Subcutaneous adipose tissue (tissue), 4 donors: ENCODE measurements around the gene SENP3. TPM values are rescaled to one million over a fixed set of nuclear protein-coding genes. Genes with fewer than 3 reads are reported as not detected.

Experiments used
- total RNA-seq, 4 donors: library from RNA; depleted of rRNA; stranded (reverse); fragments of >200 nt; gene quantifications; one replicate each; pipeline ENCODE4 v1.1.0, GENCODE V29; 2016
- TF ChIP-seq, protein P1 (sequence below): fragments of 450-650 bp; IDR thresholded peaks from one replicate; pipeline ENCODE4 v1.5.1; 2016; ENCODE audit warnings: low read depth, mild to moderate bottlenecking, control low read depth, antibody characterized with exemption, moderate library complexity

The SENP3 gene
- total RNA-seq, 4 donors from 2014 or later = 41.6 to 64.7 (median 56.8) TPM

DNA sequence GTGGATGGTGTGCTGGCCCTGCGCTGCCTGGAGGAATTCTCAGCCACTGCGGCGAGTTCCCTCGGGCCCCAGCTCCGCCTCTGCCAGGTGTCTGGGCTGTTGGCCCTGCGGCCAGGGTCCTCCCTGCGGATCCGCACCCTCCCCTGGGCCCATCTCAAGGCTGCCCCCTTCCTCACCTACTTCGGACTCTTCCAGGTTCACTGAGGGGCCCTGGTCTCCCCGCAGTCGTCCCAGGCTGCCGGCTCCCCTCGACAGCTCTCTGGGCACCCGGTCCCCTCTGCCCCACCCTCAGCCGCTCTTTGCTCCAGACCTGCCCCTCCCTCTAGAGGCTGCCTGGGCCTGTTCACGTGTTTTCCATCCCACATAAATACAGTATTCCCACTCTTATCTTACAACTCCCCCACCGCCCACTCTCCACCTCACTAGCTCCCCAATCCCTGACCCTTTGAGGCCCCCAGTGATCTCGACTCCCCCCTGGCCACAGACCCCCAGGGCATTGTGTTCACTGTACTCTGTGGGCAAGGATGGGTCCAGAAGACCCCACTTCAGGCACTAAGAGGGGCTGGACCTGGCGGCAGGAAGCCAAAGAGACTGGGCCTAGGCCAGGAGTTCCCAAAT lies 4.5 kb upstream of the SENP3 start:
- TF ChIP-seq, protein P1, sequence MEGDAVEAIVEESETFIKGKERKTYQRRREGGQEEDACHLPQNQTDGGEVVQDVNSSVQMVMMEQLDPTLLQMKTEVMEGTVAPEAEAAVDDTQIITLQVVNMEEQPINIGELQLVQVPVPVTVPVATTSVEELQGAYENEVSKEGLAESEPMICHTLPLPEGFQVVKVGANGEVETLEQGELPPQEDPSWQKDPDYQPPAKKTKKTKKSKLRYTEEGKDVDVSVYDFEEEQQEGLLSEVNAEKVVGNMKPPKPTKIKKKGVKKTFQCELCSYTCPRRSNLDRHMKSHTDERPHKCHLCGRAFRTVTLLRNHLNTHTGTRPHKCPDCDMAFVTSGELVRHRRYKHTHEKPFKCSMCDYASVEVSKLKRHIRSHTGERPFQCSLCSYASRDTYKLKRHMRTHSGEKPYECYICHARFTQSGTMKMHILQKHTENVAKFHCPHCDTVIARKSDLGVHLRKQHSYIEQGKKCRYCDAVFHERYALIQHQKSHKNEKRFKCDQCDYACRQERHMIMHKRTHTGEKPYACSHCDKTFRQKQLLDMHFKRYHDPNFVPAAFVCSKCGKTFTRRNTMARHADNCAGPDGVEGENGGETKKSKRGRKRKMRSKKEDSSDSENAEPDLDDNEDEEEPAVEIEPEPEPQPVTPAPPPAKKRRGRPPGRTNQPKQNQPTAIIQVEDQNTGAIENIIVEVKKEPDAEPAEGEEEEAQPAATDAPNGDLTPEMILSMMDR = no peak

DNA sequence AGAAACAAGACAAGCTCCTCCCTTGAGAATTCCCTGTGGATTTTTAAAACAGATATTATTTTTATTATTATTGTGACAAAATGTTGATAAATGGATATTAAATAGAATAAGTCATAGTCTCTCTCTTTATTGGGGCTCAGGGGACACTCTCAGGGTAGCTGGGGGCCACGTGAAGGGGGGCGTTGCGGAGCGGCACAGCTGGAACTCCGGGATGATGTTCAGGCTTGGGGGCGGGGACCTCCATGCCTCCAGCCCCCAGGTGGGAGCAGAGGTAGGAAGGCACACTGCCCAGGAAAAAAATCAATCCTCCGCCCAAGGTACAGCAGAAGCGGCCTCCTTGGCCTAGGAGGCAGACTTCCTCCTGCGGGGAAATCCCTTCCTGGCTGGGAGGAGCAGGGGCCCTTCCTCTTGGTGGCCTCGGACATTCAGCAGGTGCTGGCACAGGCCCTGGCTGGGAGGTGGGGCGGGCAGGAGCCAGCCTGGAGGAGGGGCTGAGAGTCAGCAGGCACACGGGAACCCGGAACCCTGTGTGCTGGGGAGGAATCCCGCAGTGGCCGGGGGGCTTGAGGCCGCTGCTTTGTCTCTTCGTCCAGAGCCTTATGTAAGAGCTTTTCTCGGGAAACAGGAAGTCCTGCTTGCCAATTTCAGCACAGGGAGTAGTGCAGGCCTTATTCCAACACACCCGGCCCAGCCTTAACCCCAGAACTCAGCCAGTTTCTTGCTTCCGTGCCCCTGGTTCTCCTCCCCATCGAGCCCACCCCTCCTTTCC lies 3.8 kb upstream of the SENP3 start:
- TF ChIP-seq, protein P1 = no peak

DNA sequence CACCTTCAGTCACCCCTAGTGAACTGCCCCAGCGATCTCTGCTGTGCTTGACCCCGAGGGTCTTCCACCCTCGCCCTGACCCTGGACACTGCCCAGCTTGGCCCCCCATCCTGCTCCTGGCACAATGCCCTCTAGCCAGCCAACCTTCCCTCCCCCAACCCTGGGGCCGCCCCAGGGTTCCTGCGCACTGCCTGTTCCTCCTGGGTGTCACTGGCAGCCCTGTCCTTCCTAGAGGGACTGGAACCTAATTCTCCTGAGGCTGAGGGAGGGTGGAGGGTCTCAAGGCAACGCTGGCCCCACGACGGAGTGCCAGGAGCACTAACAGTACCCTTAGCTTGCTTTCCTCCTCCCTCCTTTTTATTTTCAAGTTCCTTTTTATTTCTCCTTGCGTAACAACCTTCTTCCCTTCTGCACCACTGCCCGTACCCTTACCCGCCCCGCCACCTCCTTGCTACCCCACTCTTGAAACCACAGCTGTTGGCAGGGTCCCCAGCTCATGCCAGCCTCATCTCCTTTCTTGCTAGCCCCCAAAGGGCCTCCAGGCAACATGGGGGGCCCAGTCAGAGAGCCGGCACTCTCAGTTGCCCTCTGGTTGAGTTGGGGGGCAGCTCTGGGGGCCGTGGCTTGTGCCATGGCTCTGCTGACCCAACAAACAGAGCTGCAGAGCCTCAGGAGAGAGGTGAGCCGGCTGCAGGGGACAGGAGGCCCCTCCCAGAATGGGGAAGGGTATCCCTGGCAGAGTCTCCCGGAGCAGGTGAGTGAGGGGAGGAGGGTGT lies 3.0 kb upstream of the SENP3 start, which contains the start of gene TNFSF13:
TNFSF13 (plus strand) TSS at position 207 of the 776 bp plus-strand sequence; CDS start at position 497, 290 bp downstream.
- TF ChIP-seq, protein P1 = no peak

DNA sequence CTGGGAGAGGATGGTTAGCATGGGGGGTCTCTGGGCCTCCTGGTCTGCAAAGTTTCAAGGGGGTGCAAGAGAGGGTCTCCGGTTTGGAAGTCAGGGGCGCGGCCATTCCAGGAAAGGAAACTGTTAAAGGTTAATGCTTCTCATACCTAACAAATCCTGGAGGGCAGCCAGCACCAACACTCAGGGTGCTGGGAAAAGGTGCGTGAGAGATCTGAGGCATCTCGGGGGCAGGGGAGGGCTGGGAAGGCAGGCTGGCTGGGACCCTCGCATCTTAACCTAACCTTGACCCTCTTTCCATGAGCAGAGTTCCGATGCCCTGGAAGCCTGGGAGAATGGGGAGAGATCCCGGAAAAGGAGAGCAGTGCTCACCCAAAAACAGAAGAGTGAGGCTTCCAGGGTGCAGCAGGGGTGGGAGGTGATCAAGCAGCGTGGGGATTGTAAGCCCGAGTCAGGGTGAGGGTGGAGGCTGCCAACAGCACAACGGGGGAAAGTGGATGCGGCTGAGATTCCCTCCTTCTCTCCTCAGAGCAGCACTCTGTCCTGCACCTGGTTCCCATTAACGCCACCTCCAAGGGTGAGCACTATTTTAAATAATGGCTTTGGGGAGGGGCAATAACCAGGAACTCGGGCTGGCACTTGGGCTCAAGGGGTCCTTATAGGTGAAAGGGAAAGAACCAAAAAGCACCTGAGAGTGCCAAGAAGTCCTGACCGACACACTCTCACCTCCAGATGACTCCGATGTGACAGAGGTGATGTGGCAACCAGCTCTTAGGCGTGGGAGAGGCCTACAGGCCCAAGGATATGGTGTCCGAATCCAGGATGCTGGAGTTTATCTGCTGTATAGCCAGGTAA lies 2.2 kb upstream of the SENP3 start:
- TF ChIP-seq, protein P1 = no peak

DNA sequence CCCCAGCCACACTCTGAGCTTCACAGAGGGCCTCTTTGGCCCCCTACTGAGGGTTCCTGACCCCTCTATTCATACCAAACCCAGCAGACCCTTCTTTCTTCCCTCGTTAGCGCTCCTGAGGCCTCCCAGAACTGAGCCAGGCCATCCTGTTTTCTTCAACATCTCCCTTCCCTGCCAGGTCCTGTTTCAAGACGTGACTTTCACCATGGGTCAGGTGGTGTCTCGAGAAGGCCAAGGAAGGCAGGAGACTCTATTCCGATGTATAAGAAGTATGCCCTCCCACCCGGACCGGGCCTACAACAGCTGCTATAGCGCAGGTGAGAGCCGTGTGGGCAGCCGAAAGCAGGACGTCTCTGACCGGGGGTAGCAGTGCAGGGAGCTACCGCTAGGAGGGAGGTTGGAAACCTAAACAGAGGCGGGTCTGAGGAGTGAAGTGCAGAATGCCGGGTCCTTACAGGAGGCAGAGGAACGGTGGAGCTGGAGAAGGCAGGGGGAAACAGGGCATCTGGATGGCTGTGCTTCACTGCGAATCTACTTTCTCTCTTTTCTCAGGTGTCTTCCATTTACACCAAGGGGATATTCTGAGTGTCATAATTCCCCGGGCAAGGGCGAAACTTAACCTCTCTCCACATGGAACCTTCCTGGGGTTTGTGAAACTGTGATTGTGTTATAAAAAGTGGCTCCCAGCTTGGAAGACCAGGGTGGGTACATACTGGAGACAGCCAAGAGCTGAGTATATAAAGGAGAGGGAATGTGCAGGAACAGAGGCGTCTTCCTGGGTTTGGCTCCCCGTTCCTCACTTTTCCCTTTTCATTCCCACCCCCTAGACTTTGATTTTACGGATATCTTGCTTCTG lies 1.3 kb upstream of the SENP3 start:
- TF ChIP-seq, protein P1 = no peak

DNA sequence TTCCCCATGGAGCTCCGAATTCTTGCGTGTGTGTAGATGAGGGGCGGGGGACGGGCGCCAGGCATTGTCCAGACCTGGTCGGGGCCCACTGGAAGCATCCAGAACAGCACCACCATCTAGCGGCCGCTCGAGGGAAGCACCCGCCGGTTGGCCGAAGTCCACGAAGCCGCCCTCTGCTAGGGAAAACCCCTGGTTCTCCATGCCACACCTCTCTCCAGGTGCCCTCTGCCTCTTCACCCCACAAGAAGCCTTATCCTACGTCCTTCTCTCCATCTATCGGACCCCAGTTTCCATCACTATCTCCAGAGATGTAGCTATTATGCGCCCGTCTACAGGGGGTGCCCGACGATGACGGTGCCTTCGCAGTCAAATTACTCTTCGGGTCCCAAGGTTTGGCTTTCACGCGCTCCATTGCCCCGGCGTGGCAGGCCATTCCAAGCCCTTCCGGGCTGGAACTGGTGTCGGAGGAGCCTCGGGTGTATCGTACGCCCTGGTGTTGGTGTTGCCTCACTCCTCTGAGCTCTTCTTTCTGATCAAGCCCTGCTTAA lies 617 bp upstream of the SENP3 start:
- TF ChIP-seq, protein P1 = no peak
